IMR-90 (cell line): ENCODE data around the gene TMEM158. TPM values are rescaled to one million over a fixed set of nuclear protein-coding genes. Genes with fewer than 3 reads are reported as not detected.

Experiments
- ATAC-seq: fragments of 200-7000 bp; cut with Tn5 transposase; 2 replicates; pipeline ENCODE4 v1.9.1; 2020; ENCODE audit warnings: low read depth, mild to moderate bottlenecking, moderate library complexity
- BruUV-seq: library from RNA; stranded (reverse); fragments of 400-500 nt; replicated peaks from 2 replicates; lab custom pipeline; 2021; lab: Mats Ljungman, UMichigan
- CTCF ChIA-PET: fragments of 300-600 bp; formaldehyde crosslinking; extraction: SDS; loops from one replicate; lab custom pipeline; 2021; ENCODE audit warnings: antibody characterized with exemption; lab: Yijun Ruan, JAX
- POLR2A ChIA-PET: fragments of 300-600 bp; sonication (Branson Sonifier 250); formaldehyde crosslinking; loops from one replicate; lab custom pipeline; 2022; ENCODE audit warnings: antibody characterized with exemption; ENCODE audit not compliant: unreplicated experiment; lab: Charles Lee
- DNase-seq: peaks from one replicate; pipeline ENCODE4 v3.0.0; 2013
- H2AFZ ChIP-seq: replicated peaks from 2 replicates; pipeline ENCODE3; 2013; ENCODE audit warnings: low read length, mild to moderate bottlenecking; ENCODE audit not compliant: poor library complexity
- H2AK5ac ChIP-seq: 2 replicates; pipeline ENCODE4 v1.6.1; 2013; ENCODE audit warnings: low read depth, low read length, inconsistent platforms
- H2AK9ac ChIP-seq: replicated peaks from 2 replicates; pipeline ENCODE3; 2013; ENCODE audit warnings: mild to moderate bottlenecking, low read depth, low read length, moderate library complexity; ENCODE audit not compliant: poor library complexity
- H2BK120ac ChIP-seq: 2 replicates; pipeline ENCODE4 v1.6.1; 2013; ENCODE audit warnings: low read depth, low read length, inconsistent platforms
- H2BK15ac ChIP-seq: 3 replicates; pipeline ENCODE4 v1.6.1; 2013; ENCODE audit warnings: low read depth, low read length, inconsistent platforms
- H2BK20ac ChIP-seq: 2 replicates; pipeline ENCODE4 v1.6.1; 2013; ENCODE audit warnings: low read depth, mild to moderate bottlenecking, inconsistent platforms, low read length, moderate library complexity
- H2BK5ac ChIP-seq: 2 replicates; pipeline ENCODE4 v1.6.1; 2013; ENCODE audit warnings: mild to moderate bottlenecking, low read depth, low read length, inconsistent platforms; ENCODE audit not compliant: poor library complexity, severe bottlenecking
- H3K14ac ChIP-seq: replicated peaks from 2 replicates; pipeline ENCODE4 v1.6.1; 2013; ENCODE audit warnings: low read depth, low read length, inconsistent platforms
- H3K18ac ChIP-seq: 2 replicates; pipeline ENCODE4 v1.6.1; 2013; ENCODE audit warnings: low read depth, low read length, control low read depth
- H3K23ac ChIP-seq: 2 replicates; pipeline ENCODE4 v1.6.1; 2013; ENCODE audit warnings: low read depth, low read length, inconsistent platforms
- H3K27ac ChIP-seq: 2 replicates; pipeline ENCODE4 v1.5.1; 2013; ENCODE audit warnings: mild to moderate bottlenecking, control low read depth, low read length; ENCODE audit not compliant: insufficient read depth
- H3K27me3 ChIP-seq: 2 replicates; pipeline ENCODE4 v1.6.1; 2013; ENCODE audit warnings: low read length; ENCODE audit not compliant: control insufficient read depth, insufficient read depth
- H3K36me3 ChIP-seq: 2 replicates; pipeline ENCODE4 v1.6.1; 2013; ENCODE audit warnings: low read length, mixed read lengths; ENCODE audit not compliant: control insufficient read depth, insufficient read depth
- H3K4ac ChIP-seq: 2 replicates; pipeline ENCODE4 v1.6.1; 2013; ENCODE audit warnings: low read depth, low read length, inconsistent platforms
- H3K4me1 ChIP-seq: 2 replicates; pipeline ENCODE4 v1.6.1; 2013; ENCODE audit warnings: low read length, mixed read lengths; ENCODE audit not compliant: control insufficient read depth, insufficient read depth
- H3K4me2 ChIP-seq: 2 replicates; pipeline ENCODE4 v1.6.1; 2013; ENCODE audit warnings: low read depth, mild to moderate bottlenecking, control low read depth, low read length, moderate library complexity
- H3K4me3 ChIP-seq: 2 replicates; pipeline ENCODE4 v1.5.1; 2013; ENCODE audit warnings: low read depth, mild to moderate bottlenecking, control low read depth, low read length, moderate library complexity; ENCODE audit not compliant: insufficient read depth
- H3K56ac ChIP-seq: 2 replicates; pipeline ENCODE4 v1.6.1; 2013; ENCODE audit warnings: low read length, inconsistent platforms; ENCODE audit not compliant: insufficient read depth; ENCODE audit errors: extremely low read depth
- H3K79me1 ChIP-seq, 2 experiments: 2 replicates each; pipeline ENCODE4 v1.6.1; 2013; ENCODE audit warnings: low read length in 2 of 2, inconsistent platforms in 1 of 2, low read depth in 1 of 2
- H3K9ac ChIP-seq: 2 replicates; pipeline ENCODE4 v1.6.1; 2013; ENCODE audit warnings: low read depth, low read length, control low read depth
- H3K9me1 ChIP-seq: 2 replicates; pipeline ENCODE4 v1.6.1; 2013; ENCODE audit warnings: low read length, inconsistent platforms; ENCODE audit not compliant: insufficient read depth
- H3K9me3 ChIP-seq: 2 replicates; pipeline ENCODE4 v1.6.1; 2013; ENCODE audit warnings: low read length; ENCODE audit not compliant: control insufficient read depth, insufficient read depth
- H4K20me1 ChIP-seq: 2 replicates; pipeline ENCODE4 v1.6.1; 2013; ENCODE audit warnings: low read length, inconsistent platforms; ENCODE audit not compliant: insufficient read depth
- H4K5ac ChIP-seq: 2 replicates; pipeline ENCODE4 v1.6.1; 2013; ENCODE audit warnings: mild to moderate bottlenecking, low read depth, low read length, control low read depth
- H4K8ac ChIP-seq, 2 experiments: 2 replicates each; pipeline ENCODE4 v1.6.1; 2013; ENCODE audit warnings: low read depth in 2 of 2, low read length in 2 of 2, control low read depth in 1 of 2, inconsistent platforms in 1 of 2
- H4K91ac ChIP-seq: 2 replicates; pipeline ENCODE4 v1.6.1; 2013; ENCODE audit warnings: low read depth, low read length, inconsistent platforms; ENCODE audit not compliant: insufficient read depth
- BHLHE40 ChIP-seq: fragments of 150-350 bp; IDR thresholded peaks from 2 replicates; pipeline ENCODE4 v1.6.1; 2016; ENCODE audit warnings: mild to moderate bottlenecking, low read depth, low read length
- CEBPB ChIP-seq: IDR thresholded peaks from 2 replicates; pipeline ENCODE4 v1.6.1; 2012; ENCODE audit warnings: low read depth, low read length, improper control_type of control experiment
- CHD1 ChIP-seq: IDR thresholded peaks from 2 replicates; pipeline ENCODE4 v1.6.1; 2012; ENCODE audit warnings: low read depth, low read length, improper control_type of control experiment
- FOS ChIP-seq: fragments of 150-350 bp; IDR thresholded peaks from 2 replicates; pipeline ENCODE4 v1.6.1; 2016; ENCODE audit warnings: low read depth, low read length
- MAFK ChIP-seq: IDR thresholded peaks from 2 replicates; pipeline ENCODE4 v1.6.1; 2012; ENCODE audit warnings: low read depth, low read length, improper control_type of control experiment
- MAZ ChIP-seq: IDR thresholded peaks from 2 replicates; pipeline ENCODE4 v1.6.1; 2012; ENCODE audit warnings: low read depth, mild to moderate bottlenecking, low read length, improper control_type of control experiment, moderate library complexity, borderline replicate concordance
- MXI1 ChIP-seq: IDR thresholded peaks from 2 replicates; pipeline ENCODE4 v1.6.1; 2012; ENCODE audit warnings: low read depth, mild to moderate bottlenecking, low read length, moderate library complexity, borderline replicate concordance
- RAD21 ChIP-seq: IDR thresholded peaks from 2 replicates; pipeline ENCODE4 v1.6.1; 2012; ENCODE audit warnings: low read length, improper control_type of control experiment
- RCOR1 ChIP-seq: IDR thresholded peaks from 2 replicates; pipeline ENCODE4 v1.6.1; 2012; ENCODE audit warnings: mild to moderate bottlenecking, low read length, improper control_type of control experiment; ENCODE audit not compliant: insufficient replicate concordance
- RFX5 ChIP-seq: IDR thresholded peaks from 2 replicates; pipeline ENCODE4 v1.8.0; 2012; ENCODE audit warnings: low read depth, mild to moderate bottlenecking, low read length, moderate library complexity
- SMC3 ChIP-seq: fragments of 150-350 bp; IDR thresholded peaks from 2 replicates; pipeline ENCODE4 v1.6.1; 2016; ENCODE audit warnings: low read depth, mild to moderate bottlenecking, antibody characterized with exemption, low read length, moderate library complexity
- USF2 ChIP-seq: fragments of 150-350 bp; IDR thresholded peaks from 2 replicates; pipeline ENCODE4 v1.6.1; 2017; ENCODE audit warnings: mild to moderate bottlenecking, antibody characterized with exemption, low read length, low read depth
- WGBS, 2 experiments: methylation state at CpG; one replicate each; pipeline versions ENCODE4 v1.1.5 to v1.1.7; 2013; ENCODE audit warnings: missing lambda C conversion rate in 2 of 2; ENCODE audit not compliant: insufficient read length in 1 of 2; ENCODE audit errors: extremely low coverage in 2 of 2; 5-methylcytosine and 5-hydroxymethylcytosine counted together
- dilution Hi-C: fragments of 300-500 bp; cut with HindIII; formaldehyde crosslinking; loops from one replicate; pipeline ENCODE4 v1.14.3; 2018; ENCODE audit warnings: low sequenced_read_pairs; ENCODE audit not compliant: unreplicated experiment
- in situ Hi-C: fragments of 300-500 bp; cut with MboI; formaldehyde crosslinking; loops from 3 replicates; pipeline ENCODE4 v1.14.3; 2019; ENCODE audit warnings: low sequenced_read_pairs, inconsistent platforms, mixed read lengths
- intact Hi-C: fragments of 100-400 bp; cut with micrococcal nuclease; formaldehyde crosslinking; loops from 2 replicates; pipeline ENCODE4 v1.10.0; 2022
- polyA plus RNA-seq, 3 experiments: library from polyadenylated mRNA; depleted of rRNA; stranded (reverse); fragments of >200 nt; gene quantifications; 2 replicates each; pipeline ENCODE4 v1.2.3, GENCODE V29; 2012; ENCODE audit warnings: low replicate concordance in 1 of 3
- total RNA-seq: library from RNA; depleted of rRNA; stranded (reverse); fragments of >200 nt; gene quantifications from 2 replicates; pipeline ENCODE4 v1.2.3, GENCODE V29; 2012
- TF ChIP-seq, protein P1 (sequence below): fragments of 150-350 bp; IDR thresholded peaks from 2 replicates; pipeline ENCODE4 v1.6.1; 2016; ENCODE audit warnings: low read depth, mild to moderate bottlenecking, low read length, moderate library complexity, borderline replicate concordance
- TF ChIP-seq, protein P2 (sequence below): conservative IDR thresholded peaks from 2 replicates; pipeline ENCODE4 v1.5.1; 2012; ENCODE audit warnings: mild to moderate bottlenecking, low read depth, low read length, improper control_type of control experiment

TMEM158 gene
- total and polyA plus RNA-seq, 2 of the 4 experiments (the other 2 are of a cell fraction): 1.6 to 16.4 TPM

DNA sequence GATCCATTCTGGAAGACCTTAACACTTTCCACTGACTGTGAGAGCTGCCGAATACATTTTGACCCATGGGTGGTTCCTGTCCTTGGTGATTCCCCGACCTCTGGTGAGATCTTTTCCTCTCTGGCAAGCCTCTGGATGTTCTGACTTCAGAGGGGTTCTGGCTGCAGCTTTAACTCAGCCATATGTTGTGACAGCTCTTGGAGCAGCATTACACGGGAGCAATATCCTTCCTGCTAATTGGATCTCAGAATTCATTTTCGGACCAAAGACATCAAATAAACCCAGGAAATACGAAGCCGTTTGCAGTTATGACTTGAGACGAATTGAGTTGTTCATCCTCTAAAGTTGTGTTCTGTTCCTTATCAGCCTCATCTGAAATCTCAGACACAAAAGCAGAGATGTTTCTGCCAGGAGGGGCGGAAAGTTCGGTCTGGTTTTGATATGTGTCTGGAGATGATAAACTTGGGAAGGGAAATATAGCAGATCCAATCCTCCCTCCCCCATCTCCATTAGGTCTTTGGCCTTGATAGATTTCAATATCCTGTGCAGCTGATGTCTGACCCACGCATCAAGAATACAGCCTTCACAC is 10.0 kb downstream of the TMEM158 start:
- POLR2A ChIA-PET: no interaction called here
- no peak overlapping the region for H3K4me2 ChIP-seq
- peak overlapping the region; percentile 50; the same call in 1 of the 2 replicates for H3K4ac ChIP-seq
- peak overlapping the region; percentile 45 for H2BK120ac ChIP-seq
- H3K36me3 ChIP-seq: peaks cover 2% of the 10 kb centered on the region; the same call in 1 of the 2 replicates
- H2AFZ ChIP-seq: no peak overlapping the region
- H4K5ac ChIP-seq: peak overlapping the region; percentile 51; the same call in 1 of the 2 replicates
- H3K4me3 ChIP-seq: no peak overlapping the region
- H3K18ac ChIP-seq: peak overlapping the region; percentile 46; the same call in 1 of the 2 replicates
- peak overlapping the region; percentile 92 for H2AK5ac ChIP-seq
- H3K79me1 ChIP-seq: peaks cover 0 to 22% of the 10 kb centered on the region in 2 experiments; a peak in 1 of 4 replicates
- no peak overlapping the region for H3K27ac ChIP-seq
- H4K20me1 ChIP-seq: no peaks in the 10 kb centered on the region
- in situ Hi-C loops (no loop called here), dilution Hi-C loops (no loop called here), intact Hi-C loops (no loop called here)
- H2BK15ac ChIP-seq: peak overlapping the region; percentile 72; the same call in 2 of the 3 replicates
- H2BK5ac ChIP-seq: no peak overlapping the region
- no TSS peak for BruUV-seq
- DNase-seq (no peak), ATAC-seq (no peak)
- no peak overlapping the region for H3K23ac ChIP-seq
- H4K8ac ChIP-seq: peak overlapping the region in 1 of 2 experiments; percentile 54; a peak in 1 of 4 replicates
- H2BK20ac ChIP-seq: peak overlapping the region; percentile 54; the same call in 1 of the 2 replicates
- H4K91ac ChIP-seq: 0 out of 2 replicates have a peak overlapping the region, but pooled peaks have one; percentile 58
- peak overlapping the region; percentile 31 for H2AK9ac ChIP-seq
- H3K9me3 ChIP-seq: no peaks in the 10 kb centered on the region
- CTCF ChIA-PET: interaction anchor here (0.5 to 1.1 kb wide), 2 partner anchors 177 to 444 kb away, joined by 3 read pairs; no protein-coding TSS in a partner anchor
- no peaks in the 10 kb centered on the region for H3K27me3 ChIP-seq
- peaks cover 15% of the 10 kb centered on the region for H3K4me1 ChIP-seq
- peak overlapping the region; percentile 18; the same call in 1 of the 2 replicates for H3K14ac ChIP-seq
- H3K56ac ChIP-seq: no peak overlapping the region
- WGBS, 2 experiments: 95% methylated on average over 2 of the region's 10 CpGs; no CpG with 5 or more reads in 1 of the 2 experiments
- peaks cover 14% of the 10 kb centered on the region for H3K9me1 ChIP-seq
- H3K9ac ChIP-seq: no peak overlapping the region
- TF ChIP-seq, protein P1, sequence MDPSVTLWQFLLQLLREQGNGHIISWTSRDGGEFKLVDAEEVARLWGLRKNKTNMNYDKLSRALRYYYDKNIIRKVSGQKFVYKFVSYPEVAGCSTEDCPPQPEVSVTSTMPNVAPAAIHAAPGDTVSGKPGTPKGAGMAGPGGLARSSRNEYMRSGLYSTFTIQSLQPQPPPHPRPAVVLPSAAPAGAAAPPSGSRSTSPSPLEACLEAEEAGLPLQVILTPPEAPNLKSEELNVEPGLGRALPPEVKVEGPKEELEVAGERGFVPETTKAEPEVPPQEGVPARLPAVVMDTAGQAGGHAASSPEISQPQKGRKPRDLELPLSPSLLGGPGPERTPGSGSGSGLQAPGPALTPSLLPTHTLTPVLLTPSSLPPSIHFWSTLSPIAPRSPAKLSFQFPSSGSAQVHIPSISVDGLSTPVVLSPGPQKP: no peak
- TF ChIP-seq USF2: no peak
- TF ChIP-seq MAFK: no peak
- no peak for TF ChIP-seq RFX5
- TF ChIP-seq SMC3: no peak
- TF ChIP-seq FOS: no peak
- no peak for TF ChIP-seq BHLHE40
- no peak for TF ChIP-seq MAZ
- TF ChIP-seq CHD1: no peak
- TF ChIP-seq, protein P2, sequence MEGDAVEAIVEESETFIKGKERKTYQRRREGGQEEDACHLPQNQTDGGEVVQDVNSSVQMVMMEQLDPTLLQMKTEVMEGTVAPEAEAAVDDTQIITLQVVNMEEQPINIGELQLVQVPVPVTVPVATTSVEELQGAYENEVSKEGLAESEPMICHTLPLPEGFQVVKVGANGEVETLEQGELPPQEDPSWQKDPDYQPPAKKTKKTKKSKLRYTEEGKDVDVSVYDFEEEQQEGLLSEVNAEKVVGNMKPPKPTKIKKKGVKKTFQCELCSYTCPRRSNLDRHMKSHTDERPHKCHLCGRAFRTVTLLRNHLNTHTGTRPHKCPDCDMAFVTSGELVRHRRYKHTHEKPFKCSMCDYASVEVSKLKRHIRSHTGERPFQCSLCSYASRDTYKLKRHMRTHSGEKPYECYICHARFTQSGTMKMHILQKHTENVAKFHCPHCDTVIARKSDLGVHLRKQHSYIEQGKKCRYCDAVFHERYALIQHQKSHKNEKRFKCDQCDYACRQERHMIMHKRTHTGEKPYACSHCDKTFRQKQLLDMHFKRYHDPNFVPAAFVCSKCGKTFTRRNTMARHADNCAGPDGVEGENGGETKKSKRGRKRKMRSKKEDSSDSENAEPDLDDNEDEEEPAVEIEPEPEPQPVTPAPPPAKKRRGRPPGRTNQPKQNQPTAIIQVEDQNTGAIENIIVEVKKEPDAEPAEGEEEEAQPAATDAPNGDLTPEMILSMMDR: no peak
- TF ChIP-seq CEBPB: no peak
- no peak for TF ChIP-seq RCOR1
- TF ChIP-seq RAD21: no peak
- TF ChIP-seq MXI1: no peak
